ENCODE results near the gene CCL4.
"Not testable (repeated sequence)": the region's sequence is repeated elsewhere in the genome, so short reads cannot be mapped to it uniquely, and the experiment has no call there.

Gene CCL4

DNA sequence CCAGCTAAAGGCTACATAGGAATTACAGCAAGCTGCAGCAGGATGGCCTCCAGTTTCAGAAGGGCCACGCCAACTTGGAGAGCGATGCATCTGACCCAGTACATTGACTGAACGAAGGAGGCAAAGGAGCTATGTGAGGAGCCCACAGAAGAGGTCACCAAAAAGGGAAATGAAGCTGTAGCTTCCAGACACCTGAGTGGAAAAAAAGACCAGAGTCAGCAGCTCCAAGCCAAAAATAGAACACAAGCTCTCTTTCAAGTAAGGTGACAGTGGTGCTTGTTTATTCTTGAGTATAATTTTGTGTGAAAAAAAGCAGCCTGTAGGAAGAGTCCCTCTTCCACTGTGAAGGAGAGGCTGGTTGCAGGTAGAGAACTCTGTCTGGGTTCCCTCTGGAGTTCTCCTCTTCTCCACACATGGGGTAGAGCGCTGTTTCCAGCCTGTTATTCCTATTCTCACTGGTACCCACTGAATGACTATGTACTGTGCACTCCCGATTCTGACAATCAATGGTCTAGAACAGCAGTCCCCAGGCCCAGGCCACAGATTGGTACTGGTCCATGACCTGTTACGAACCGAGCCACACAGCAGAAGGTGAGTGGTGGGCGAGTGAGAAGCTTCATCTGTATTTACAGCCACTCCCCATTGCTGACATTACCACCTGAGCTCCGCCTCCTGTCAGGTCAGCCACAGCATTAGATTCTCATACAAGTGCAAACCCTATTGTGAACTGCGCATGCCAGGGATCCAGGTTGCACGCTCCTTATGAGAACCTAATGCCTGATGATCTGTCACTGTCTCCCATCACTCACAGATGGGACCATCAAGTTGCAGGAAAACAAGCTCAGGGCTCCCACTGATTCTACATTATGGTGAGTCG is 15.1 kb downstream of the CCL4 start:
- DNase-seq: no peak

DNA sequence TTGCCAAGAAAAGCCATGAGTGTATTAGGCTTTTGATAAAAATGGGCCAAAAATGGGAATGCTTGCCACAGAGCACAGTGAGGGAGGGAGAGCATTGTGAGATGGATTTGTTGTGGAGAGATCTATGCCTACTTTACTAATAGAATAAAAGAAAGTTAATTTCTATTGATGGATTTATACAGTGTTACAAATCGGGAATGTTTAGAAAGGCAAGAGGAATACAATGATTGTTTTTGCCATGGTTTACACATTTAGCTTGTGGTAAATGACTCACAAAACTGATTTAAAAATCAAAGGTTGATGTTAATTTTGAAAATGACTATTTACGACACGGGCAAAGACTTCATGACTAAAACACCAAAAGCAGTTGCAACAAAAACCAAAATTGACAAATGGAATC is 16.6 kb downstream of the CCL4 start:
- no peak for DNase-seq

DNA sequence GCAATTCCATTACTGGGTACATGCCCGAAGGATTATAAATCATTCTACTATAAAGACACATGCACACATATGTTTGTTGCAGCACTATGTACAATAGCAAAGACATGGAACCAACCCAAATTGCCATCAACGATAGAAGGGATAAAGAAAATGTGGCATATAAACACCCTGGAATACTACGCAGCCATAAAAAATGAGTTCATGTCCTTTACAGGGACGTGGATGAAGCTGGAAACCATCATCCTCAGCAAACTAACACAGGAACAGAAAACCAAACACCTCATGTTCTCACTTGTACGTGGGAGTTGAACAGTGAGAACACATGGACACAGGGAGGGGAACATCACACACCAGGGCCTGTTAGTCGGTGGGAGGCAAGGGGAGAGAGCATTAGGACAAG is 17.5 kb downstream of the CCL4 start:
- DNase-seq: not testable (repeated sequence)

DNA sequence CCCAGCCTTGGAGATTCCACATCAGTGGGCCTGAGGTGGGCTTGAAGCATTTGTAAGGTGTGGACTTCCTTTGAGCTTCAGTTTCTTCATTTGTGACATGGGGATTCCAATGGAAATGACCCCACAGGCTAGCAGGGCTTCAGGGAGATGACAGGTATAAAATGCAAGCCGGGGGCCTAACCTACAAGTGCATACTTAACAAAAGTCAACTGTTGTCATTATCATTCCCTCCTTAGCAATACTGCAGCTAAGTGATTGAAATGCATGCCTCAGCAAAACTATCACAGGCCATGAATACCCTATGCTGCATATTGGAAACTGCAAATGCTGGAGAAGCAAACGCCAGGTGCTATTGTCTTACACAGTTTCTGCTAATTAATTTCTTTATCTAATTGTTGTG is 19.8 kb downstream of the CCL4 start:
- no peak for DNase-seq

DNA sequence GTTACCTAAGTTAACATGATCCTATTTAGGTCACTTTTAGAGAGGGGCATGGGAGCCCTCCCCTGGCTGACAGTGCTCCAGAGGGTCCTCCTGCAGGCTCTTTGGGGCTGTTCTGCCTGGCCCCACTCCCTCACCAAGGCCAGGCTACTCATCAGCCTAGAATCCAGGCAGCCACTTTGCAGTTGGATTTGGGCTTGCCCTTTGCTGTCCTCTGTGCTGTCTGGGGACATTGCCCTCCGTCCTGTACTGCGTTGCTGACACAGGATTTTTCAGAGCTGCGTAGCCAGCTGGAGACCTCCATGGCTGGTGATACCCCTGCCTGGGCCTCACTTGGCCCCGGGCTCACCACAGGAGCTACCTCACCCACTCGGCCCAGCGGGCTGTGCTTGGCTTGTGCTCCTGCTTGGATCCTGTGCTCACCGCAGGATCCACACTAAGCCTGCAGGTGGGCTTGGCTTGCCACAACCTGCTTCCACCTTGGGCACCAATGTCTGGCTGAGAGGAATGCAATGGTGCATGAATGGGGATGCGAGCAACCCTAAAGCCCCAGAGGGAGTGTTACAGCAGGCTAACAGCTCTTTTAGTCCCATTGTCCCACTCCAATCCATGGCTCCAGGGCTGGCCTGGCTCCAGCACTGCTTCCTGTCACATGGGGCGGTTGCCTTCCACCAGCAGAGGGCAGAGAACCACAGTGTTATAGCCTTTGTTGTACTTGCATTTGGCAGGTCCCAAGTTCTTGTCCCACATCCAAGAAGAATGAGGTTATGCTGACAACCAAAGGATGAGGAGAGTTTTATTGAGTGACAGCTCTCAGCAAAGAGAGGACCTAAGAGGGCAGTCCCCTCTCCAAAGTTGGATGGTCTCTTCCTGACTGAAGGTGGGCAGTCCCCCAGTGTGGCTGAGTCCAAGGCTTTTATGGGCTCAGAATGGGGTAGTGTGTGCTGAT is 21.5 kb downstream of the CCL4 start:
- no peak for DNase-seq

DNA sequence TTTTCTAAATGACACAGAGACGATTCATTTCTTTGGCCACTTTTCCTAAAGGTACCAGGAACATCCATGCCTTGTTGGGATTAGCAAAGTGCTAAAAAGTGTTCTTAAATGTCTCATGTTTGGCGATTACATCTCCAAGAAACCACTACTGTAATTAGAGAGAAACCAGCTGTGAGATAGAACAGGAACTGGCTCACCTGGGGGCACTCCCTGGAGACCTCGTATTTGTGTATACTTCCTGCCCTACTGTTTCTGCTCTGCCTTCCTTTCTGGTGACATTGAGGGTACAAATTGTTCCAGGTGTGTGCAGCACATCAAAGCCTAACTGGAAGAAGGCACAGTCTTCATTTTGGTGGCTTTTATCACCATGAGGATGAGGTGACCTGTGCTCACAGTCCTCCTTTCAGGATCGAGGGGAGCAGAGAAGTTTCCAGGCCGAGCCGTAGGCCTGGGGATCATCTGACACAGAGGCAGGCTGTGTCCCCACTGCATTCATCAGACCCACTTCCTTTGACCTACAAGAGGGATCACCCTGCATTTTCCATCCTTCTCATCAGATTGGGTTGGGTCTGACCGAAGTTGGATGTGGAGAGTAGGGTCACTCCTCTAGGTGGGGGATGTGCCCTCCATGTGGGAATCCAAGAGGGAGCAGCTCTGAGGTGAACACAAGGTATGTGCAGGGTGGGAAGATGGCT is 23.7 kb downstream of the CCL4 start:
- no peak for DNase-seq

DNA sequence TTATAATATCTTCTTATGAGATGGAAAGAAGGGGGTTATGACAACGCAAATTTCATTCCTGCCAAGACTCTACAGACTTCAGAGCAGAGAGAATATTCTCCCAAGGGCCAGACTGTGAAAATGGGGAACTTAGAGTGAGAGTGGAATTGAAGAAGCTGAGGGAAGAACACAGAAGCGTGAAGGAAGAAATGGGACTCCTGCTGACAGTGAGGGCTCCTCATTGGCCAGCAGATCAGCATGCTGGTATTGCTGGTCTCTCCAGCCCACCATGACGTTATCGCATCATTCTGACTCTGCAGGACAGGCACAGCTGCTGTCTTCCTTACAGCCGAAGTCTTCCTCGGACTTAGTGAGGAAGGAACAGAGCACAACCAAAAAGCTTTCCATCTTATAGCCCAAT is 24.3 kb downstream of the CCL4 start:
- no peak for DNase-seq

DNA sequence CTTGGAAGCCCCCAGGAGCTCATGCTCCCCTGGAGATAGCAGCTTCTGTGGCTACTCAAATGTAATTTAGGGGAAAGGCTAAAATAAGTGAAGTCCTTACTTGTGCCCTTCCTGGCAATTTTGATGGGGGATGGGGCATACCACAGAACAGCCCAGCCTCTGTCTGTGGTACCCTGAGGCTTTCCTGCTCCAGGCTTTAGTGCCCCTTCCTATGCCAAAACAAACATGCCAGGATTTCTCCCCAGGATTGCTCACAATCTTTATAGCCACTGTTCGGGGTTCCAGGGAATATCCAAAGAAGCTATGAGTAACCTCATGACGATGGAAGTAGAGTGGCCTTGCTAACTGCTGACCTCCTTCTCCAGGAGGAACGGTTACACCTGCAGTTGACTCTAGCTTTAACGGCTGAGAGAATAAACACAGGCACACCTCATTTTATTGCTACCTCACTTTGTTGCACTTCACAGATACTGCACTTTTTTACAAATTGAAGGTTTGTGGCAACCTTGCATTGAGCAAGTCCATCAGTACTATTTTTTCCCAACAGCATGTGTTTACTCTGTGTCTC is 24.9 kb downstream of the CCL4 start:
- DNase-seq: no peak

DNA sequence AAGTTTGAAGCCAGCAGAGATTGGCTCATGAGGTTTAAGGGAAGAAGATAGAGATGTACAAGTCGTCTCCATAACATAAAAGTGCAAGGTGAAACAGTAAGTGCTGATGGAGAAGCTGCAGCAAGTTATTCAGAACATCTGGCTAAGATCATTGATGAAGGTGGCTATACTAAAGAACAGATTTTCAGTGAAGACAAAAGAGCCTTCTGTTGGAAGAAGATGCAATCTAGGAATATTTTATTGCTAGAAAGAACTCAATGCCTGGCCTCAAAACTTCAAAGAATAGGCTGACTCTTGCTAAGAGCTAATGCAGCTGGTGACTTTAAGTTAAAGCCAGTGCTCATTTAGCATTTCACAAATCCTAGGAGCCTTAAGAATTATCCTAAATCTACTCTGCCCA is 26.0 kb downstream of the CCL4 start:
- no peak for DNase-seq

DNA sequence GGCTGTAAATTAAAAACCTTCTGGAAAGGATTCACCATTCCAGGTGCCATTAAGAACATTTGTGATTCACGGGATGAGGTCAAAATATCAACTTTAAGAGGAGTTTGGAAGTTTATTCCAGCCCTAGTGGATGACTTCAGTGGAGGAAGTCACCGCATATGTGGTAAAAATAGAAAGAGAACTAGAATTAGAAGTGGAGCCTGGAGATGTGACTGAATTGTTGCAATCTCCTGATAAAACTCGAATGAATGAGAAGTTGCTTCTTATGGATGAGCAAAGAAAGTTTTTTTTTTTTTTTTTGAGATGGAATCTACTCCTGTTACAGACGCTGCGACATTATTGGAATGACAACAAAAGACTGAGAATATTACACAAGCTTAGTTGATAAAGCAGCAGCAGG is 26.7 kb downstream of the CCL4 start:
- no peak for DNase-seq

DNA sequence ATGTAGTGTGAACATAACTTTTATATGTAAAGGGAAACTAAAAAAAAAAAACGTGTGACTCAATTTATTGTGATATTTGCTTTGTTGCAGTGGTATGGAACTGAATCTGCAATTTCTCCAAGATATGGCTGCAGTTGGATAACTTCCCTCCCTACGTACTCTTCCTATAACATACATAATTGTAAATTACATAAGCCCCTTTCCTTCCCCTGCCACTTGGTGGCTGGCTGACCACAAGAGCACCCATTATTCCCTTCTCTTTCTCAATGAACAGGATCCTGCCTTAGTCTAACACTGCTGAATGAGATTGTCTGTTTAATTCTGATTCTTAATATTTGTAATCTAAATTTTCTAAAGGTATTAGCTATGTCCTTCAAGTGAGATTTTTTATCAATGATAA is 27.8 kb downstream of the CCL4 start:
- no peak for DNase-seq

DNA sequence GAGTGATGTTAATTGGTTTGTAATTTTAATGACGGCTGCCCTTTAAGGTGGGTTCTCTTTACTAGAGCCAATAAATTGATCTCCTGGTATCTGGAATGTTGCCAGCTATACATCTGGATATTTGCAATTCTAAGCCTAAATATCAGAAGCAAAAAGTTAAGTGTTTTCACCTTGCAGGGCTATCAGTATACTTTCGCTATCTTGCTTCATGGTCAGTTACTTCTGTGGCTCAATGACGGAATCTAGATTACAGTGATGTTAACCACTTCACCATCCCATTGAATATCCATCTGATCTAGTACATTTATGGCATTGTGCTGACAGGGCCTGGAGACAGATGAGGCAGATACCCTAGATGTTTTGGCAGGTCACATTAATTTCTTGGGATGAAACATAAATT is 28.3 kb downstream of the CCL4 start:
- DNase-seq: no peak

DNA sequence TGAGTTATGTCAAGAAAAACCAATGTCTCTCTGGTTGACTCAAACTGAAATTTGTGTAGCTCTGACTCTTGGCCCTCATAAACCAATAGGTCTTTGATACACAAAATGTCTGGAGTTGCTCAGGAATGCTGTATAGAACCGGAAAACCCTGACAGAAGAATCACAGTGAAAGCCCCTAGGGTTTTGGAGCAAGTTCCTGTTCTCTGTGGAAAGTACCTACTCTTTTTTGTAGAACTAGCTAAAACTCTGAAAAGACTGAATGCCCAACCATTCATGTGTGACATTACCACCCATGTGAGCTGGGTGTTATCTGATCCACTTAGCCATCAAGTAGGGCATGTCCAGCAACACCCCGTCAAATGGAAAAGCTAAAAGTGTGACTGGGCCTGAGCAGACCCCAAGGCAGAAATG is 28.8 kb downstream of the CCL4 start:
- DNase-seq: no peak

DNA sequence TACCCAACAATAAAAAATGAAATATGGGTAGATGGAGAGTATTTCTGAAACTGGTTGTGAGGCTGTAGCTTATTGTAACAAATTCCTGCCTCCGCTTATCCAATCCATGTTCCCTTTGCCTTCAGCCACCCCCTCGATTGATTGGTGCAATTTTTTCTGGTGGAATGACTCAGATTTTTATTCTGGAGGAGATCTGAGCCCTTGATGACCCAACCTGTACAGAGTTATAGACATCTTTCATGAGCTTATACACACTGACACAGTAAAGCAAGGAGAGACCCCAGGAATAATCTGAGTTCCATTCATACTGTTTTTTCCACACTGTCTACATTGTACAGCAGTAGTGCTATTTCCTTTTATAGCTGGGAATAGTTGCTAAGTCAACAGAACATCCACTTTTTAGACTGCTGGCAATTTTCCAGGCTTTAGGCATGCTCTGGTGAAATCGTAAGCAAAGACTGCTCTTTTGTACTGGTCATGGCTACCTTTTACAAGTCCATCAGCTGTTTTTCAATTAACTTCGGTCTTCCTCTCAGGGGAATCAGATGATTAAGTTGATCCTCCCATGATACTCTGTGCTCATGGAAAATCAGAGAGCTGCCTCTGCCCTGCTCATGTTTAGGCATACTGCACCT is 30.1 kb downstream of the CCL4 start:
- DNase-seq: no peak

DNA sequence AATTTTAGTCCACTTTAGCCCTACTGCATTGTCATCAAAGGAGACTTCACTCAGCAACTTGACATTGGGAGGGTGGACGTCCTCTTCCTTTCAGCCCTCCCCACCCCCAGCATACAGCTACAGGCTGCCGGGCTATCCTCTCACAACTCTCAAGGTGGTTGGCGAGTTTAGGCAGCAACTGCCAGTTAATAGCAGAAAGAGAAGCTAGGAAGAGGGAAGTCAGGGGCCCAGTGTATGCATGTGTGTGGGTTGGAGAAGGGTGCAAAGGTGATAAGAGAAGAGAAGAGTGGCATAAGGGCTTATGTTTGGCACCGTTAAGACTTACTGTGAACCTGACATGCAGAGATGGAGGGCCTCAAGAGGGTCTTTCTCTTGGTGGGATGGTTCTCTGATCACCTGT is 31.8 kb downstream of the CCL4 start:
- DNase-seq: no peak

DNA sequence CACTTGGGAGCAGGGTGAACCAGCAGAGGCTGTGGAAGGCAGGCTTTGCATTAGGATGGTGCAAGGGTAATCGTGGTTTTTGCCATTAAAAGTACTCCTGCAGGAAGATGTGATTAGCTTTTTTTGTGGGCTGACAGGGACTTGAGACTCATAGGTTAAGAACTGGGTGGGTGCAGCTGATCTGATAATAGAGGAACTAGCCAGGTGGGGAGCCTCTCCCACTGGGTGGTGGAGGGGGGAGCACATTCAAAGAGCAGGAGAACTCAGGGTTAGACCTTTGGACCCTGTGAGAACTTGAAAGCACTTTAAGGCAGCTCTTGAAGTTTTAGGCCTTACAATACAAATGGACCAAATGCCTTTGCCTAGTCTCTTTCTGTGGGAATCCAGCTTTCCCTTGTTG is 32.4 kb downstream of the CCL4 start:
- DNase-seq: no peak

DNA sequence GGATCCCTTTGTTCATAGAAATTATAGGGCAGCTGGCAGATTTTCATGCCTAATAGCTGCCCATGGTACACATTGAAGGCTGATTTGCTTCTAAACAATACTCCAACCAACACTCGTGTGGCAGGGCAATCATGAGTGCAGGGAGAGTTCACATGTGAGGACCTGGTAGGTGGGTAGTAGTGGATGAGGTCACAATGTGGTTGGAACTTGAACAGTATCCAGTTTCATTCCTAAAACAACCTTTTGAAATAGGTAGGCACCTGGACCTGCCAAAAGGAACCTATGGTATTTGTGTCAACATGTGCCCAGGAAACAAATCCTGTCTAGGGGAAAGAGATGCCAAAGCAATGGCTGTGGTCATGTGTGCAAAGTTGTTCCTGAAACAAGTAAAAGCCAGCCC is 32.8 kb downstream of the CCL4 start:
- DNase-seq: no peak

DNA sequence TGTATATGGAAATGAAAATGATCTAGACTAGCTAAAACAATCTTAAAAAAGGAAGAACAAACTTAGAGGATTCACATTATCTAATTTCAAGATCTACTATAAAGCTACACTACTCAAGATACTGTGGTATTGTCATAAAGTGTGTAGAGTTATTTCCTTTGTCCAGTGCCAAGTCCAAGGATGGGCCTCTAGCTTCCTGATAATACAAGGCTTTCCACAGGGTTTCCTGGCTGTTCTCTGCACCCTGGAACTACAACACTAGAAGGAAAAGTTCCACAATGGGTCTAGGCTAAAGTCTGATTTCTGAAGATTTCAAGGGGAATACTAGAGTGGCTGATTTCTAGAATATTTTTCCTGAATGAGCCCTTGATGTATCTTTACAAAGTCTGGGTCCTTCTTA is 38.6 kb downstream of the CCL4 start:
- DNase-seq: no peak

DNA sequence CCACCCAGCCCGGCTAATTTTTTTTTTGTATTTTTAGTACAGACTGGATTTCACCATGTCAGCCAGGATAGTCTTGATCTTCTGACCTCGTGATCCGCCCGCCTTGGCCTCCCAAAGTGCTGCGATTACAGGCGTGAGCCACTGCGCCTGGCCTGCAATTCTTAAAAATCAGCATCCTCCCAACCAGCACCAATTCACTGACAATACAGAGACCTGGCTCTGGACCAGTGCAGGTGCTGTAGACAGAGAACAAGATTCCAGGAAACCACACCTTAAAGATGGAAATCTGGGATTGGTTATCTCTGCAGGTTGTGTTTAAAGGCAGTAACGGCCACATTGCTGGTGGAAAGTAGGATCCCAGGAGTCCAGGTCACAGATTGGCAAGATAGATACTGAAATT is 39.2 kb downstream of the CCL4 start:
- DNase-seq: no peak

DNA sequence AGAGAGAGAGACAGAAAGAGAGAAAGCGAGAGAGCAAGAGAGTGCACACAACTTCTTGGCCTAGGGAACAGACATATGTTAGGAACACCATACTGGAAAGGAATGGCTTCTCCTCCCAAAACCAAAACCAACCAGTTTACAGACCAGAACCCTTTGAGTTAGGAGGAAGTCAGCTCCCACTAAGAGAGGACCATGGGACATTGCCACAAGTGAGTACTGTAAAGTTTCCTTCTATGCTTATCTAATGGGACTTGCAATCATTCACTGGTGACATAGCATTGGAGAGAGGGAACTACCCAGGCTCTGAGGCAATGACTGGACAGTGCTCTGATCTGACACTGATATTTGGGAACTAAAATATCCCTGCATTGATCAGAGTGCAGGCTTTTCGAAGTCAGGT is 40.4 kb downstream of the CCL4 start:
- DNase-seq: no peak

DNA sequence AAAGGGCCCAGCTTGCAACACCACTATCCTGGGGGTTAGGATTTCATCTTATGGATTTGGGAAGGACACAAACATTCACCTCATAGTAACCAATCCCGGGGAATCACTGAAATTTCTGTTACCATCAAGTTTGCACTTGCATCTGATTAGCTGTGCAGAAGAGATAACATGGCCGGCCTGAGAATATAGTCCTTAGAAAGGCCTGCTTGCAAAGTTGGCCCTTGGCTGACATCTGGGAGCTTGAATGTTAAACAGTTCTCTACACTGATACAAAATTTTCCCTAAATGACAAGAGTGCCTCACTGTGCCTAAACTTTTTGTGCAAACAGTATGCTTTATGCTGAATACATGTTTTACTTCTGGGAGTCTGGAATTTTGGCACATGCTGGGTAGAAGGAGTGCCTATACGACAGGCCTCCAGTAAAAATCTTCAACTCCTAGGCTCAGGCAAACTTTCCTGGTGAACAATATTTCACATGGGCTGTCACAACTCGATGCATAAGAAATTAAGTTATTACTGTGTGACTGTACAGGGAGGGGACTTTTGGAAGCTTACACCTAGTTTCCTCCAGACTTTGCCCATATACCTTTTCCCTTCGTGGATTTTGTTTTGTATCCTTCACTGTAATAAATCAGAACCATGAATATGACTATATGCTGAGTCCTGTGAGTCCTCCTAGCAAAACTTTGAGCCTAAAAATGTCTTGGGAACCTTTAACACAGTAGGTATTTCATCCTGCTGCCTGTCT is 41.5 kb downstream of the CCL4 start:
- DNase-seq: no peak

DNA sequence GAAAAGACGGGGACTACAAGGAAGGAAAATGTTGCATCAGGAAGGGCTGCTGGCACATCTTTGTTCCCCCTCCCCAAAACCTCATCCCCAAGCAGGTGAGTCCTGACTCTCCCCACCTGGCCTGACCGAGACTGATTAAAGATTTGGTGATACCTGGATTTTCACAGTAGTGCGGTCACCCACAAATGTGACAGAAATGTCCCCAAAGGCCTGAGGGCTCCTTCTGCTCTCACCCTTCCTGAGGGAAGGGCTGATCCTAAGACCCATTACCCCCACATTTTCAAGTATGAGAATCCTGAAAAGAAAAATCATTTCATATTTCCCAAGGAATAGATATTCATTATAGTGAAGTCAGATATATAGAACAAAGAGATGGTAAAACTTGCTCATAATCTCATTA is 44.0 kb downstream of the CCL4 start:
- DNase-seq: no peak
